IPS-NIHi7 (cell line): ENCODE results near the gene NOL3.
"Not testable (repeated sequence)": the region's sequence is repeated elsewhere in the genome, so short reads cannot be mapped to it uniquely, and the experiment has no call there.

Experiments
- DNase-seq: peaks from one replicate; pipeline ENCODE4 v3.0.0; 2012; ENCODE audit warnings: mixed read lengths; ENCODE audit errors: extremely low spot score

Gene NOL3

GRCh38 chr16:67170168-67170948, at the start of gene NOL3:
Gene NOL3 (plus strand): TSS chr16:67170538.
- peak; percentile 83 for DNase-seq

- DNase-seq, result not testable (repeated sequence)
Measured at GRCh38 chr16:67122799-67123198, 47.5 kb upstream of the NOL3 start.

GRCh38 chr16:67128417-67128816, 41.9 kb upstream of the NOL3 start:
- DNase-seq, result no peak

DNA sequence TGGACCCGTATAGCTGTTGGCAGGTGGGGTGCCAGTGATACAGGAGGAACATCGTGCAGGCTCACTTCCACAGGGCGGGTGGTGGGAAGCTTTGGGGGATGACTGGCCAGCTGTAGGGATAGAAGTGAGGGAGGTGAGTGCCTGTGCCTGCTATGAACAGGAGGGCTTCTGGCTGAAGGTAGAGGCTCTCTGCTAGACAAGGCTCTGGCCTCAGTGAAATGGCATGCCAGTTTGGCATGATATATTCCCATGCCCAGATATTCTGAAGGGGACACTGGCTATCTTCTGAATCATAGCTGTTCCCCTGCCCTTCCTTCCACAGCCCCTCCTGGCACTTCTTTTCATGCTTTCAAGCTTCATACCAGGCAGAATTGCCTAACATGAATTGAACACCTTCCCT, 41.5 kb upstream of the NOL3 start:
- no peak for DNase-seq

- DNase-seq, result no peak
Measured at GRCh38 chr16:67129422-67129821, 40.9 kb upstream of the NOL3 start.

- no peak for DNase-seq
Measured at GRCh38 chr16:67137605-67138004, 32.7 kb upstream of the NOL3 start.

GRCh38 chr16:67141391-67141790, 28.9 kb upstream of the NOL3 start:
- DNase-seq, result no peak

DNA sequence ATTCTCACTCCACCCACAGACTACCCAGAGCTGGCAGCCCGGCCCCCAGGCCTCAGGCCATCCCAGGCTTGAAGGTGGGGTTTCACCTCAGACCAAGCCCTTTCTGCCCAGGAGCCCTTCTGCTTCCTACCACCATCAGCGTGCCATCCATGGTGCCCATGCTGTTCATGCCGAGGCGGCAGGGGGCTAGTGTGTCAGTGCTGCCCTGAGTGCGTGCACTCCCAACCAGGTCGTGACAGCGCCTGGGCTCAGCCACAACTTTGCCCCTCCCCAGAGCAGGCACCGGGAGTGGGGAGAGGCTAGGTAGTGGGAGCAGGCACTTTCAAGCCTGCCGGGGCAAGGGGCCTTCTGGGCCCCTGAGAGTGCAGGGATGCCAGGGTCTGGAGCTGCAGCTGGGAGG, 28.0 kb upstream of the NOL3 start:
- no peak for DNase-seq

DNA sequence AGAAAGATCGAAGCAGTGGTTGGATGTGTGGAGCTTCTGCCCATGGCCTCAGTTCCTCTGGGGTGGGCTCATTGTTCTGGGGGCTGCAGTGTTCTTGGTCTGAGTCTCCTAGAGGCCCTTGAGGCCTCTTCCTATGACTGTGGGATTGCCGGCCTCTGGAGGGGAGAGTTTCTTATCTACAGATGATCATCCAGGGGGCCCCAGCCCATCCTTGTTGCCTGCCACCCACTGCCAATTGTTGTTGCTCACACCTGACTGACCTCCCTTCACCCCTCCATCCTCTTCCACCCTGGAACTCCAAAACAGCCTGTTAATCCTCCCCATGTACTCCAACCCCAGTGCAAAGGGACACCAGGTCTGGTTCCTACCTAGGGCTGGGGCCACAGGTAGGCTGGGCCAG, 25.4 kb upstream of the NOL3 start:
- no peak for DNase-seq

DNA sequence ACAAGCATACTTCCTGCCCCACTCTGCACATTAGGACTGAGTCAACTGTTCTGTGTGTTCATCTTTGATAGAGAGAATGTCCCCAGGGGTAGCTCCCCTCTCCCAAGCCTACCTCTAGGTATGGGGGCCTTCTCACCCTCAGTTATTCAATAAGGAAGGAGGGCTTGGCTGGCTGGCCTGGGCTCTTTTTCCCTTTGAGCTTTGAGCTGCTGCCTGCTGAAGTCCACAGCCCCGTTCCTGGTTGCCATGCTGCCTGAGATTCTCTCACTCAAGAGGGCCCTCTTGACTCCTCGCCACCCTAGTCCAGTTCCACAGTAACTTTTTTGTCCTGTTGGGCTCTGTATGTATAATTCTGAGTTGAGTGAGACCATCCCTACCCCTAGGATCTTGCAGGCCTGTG, 24.6 kb upstream of the NOL3 start:
- no peak for DNase-seq

- DNase-seq, result no peak
Measured at GRCh38 chr16:67146523-67147357, 23.6 kb upstream of the NOL3 start.

DNA sequence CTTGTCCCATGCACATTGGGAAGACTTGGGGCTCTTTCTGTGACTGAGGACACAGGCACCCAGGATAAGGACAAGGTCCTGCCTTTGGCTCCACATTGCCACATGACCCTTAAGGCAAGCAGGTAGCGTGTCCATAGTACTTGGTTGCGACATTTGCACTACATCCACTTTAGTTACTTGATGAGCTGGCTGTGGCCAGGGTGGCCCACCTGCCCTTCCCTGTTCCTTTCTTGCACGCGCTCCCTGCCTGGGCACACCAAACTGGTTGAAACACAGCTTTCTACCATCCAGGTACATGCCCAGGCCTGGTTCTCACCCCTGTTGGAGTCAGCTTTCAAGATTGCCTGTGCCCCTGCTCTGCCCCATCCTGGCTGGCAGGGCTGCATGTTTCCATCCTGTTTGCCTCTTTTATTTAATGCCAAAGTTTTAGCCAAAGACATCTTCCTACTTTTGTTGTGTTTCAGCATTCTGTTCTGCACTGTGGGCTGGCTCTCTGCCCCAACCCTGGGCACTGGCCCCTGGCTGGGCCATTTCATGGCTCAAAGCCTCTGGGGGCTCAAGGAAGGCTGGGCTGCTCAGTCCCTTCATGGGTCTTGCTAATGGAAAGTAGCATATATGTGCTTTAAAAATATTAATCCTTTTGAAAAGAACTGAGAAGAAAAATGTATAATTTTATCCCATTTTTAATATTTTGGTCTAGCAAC, 22.7 kb upstream of the NOL3 start:
- no peak for DNase-seq

DNA sequence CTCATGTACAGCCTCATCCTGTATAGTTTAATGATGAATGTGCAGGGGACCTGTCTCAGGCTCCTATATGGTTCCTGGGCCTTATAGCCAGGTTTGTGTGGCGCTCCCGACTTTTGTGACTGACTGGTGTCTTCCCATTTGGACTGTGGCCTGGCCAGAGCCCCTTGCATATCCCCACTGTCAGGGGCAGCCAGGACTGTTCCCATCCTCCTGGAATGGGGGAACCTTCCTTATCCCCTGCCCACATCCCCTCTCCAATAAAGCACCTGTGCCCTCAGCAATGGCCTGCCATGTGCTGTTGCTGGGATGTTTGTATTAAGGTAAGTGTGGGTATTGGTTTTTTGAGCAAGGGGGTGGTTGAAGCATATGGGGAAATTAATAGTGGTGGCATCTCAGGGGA, 22.1 kb upstream of the NOL3 start:
- DNase-seq, result no peak

DNA sequence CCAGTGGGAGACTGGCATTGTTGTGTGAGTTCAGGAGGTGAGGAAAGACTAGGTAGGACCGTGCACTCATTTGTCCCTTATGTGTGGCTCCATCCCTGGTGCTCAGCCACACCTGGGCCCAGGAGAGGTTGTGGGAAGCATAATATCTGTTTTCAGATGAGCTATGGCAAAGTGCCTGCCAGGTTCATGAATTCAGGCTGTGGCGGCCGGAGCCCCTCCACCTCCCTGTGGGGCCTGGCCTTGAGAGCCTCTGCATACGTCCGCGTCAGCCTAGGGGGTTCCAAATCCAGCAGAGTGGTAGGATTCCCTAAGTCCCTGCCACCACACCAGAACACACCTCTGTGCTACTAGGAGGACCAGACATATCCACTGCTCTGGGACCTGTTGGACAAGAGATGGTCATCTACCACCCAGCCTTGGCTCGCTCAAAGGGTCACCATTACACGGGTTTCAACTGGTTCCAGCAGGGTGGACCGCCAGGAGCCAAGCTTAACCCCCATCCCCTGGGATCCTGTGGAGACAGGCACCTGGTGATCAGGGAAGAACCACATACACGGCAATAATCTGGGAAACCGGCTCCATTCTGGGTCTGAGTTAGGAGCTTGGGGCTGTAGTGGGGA, 21.6 kb upstream of the NOL3 start:
- no peak for DNase-seq

GRCh38 chr16:67149276-67150046, 20.9 kb upstream of the NOL3 start:
- peak; percentile 90 for DNase-seq

DNA sequence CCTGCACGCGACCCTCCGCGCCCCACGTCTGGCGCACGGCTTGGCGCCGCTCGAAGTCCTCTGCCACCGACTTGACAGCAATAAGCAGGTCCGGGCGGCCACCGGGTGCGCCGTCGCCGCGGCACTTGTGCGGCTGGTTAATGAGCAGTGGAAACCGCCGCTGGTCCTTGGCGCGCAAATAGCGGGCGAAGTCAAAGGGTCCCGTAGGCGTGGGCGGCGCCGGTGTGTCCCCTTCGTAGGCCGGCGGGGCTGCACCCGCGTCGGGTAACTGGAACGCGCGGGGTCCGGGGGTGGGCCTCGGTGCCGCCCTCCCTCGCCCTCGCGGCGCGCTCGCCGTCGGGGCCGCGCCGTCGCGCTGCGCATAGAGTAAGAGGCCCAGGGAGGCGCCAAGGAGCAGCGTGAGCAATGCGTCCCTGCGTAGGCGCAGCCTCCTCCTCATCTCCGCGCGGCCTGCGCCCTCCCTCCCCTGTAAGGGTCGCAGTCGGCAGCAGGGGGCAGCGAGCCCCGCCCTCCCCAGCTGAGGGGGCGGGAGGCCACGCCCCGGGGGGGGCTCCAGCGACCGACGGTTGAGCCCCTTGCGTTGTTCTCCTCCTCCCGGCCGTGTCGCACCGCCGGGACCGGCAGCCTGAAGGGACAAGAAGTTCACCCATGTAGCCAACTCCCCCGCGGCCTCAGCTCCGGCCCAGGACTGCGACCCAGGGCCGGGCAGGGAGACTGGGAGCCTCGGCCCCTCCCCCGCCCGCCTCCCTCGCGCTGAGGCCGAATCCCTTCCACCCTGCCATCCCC, 20.1 kb upstream of the NOL3 start:
- peak; percentile 90 for DNase-seq

- peak; percentile 77 for DNase-seq
Measured at GRCh38 chr16:67150833-67151396, 19.4 kb upstream of the NOL3 start, which contains the start of gene B3GNT9. Gene B3GNT9 (minus strand): TSS chr16:67150998. CDS start chr16:67150485, 513 bp downstream.

DNA sequence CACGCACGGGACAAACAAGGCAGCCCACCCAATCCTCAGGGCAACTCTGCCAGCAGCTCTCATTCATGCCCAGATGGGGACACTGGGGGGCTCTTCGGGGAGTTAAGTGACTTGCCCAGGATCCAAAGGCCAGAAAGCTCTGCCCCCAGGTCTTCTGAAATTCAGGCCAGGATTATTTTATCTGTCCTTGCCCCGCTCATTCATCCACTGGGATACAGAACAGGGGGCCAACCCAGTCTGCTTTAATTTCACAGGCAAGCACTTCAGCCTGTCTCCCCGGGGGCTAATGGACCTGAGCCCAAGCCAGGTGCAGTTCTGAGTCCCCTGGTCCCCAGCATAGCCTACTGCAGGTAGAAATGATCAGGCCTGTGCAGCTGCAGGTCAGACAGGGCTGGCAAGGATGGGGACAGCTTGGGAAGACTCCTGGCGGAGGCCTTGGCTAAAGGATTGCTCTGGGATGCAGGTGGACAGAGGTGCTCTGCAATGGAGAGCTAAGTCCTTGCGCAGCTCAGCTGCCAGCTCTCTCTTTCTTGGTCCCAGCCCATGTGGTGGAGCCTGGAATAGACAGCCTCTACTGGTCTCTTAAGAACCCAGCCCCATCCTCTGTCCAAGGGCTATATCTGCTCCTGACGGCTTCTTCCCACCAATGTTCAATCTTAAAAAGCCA, 18.8 kb upstream of the NOL3 start:
- no peak for DNase-seq

GRCh38 chr16:67154578-67155294, 15.6 kb upstream of the NOL3 start:
- DNase-seq, result no peak
